GM19452 (cell line): Measurements from ENCODE around the gene RIMBP2.

ENCODE experiments used
- ATAC-seq: cut with Tn5 transposase; IDR thresholded peaks from one replicate; pipeline ENCODE4 v1.9.1; 2021; ENCODE audit not compliant: unreplicated experiment

The RIMBP2 gene

GRCh38 chr12:130474599-130475269 lies 241.4 kb downstream of the RIMBP2 start:
- no peak for ATAC-seq

- no peak for ATAC-seq
Measured at GRCh38 chr12:130473266-130473665, 242.8 kb downstream of the RIMBP2 start.

- no peak for ATAC-seq
Measured at GRCh38 chr12:130470969-130471368, 245.1 kb downstream of the RIMBP2 start.

- no peak for ATAC-seq
Measured at GRCh38 chr12:130469552-130469951, 246.5 kb downstream of the RIMBP2 start.

- no peak for ATAC-seq
Measured at GRCh38 chr12:130468700-130469245, 247.3 kb downstream of the RIMBP2 start.

- ATAC-seq, result no peak
Measured at GRCh38 chr12:130468186-130468585, 247.9 kb downstream of the RIMBP2 start.

GRCh38 chr12:130465626-130466025 lies 250.5 kb downstream of the RIMBP2 start:
- ATAC-seq, result no peak

GRCh38 chr12:130465046-130465445 lies 251.1 kb downstream of the RIMBP2 start:
- no peak for ATAC-seq

- ATAC-seq, result no peak
Measured at GRCh38 chr12:130463818-130464670, 252.1 kb downstream of the RIMBP2 start.

GRCh38 chr12:130463275-130463658 lies 252.8 kb downstream of the RIMBP2 start:
- ATAC-seq, result no peak

- ATAC-seq, result no peak
Measured at GRCh38 chr12:130462558-130463274, 253.4 kb downstream of the RIMBP2 start.

GRCh38 chr12:130461839-130462557 lies 254.1 kb downstream of the RIMBP2 start:
- ATAC-seq, result no peak

- ATAC-seq, result no peak
Measured at GRCh38 chr12:130461447-130461815, 254.7 kb downstream of the RIMBP2 start.

GRCh38 chr12:130460611-130461446 lies 255.3 kb downstream of the RIMBP2 start:
- ATAC-seq, result no peak

- no peak for ATAC-seq
Measured at GRCh38 chr12:130459916-130460315, 256.2 kb downstream of the RIMBP2 start.

- ATAC-seq, result no peak
Measured at GRCh38 chr12:130458341-130458740, 257.8 kb downstream of the RIMBP2 start.

- ATAC-seq, result no peak
Measured at GRCh38 chr12:130457215-130457614, 258.9 kb downstream of the RIMBP2 start.

GRCh38 chr12:130456375-130457199 lies 259.5 kb downstream of the RIMBP2 start:
- no peak for ATAC-seq

- ATAC-seq, result no peak
Measured at GRCh38 chr12:130455161-130455560, 260.9 kb downstream of the RIMBP2 start.
